ENCODE results near the gene PTPRT.

- TF ChIP-seq, protein P1, sequence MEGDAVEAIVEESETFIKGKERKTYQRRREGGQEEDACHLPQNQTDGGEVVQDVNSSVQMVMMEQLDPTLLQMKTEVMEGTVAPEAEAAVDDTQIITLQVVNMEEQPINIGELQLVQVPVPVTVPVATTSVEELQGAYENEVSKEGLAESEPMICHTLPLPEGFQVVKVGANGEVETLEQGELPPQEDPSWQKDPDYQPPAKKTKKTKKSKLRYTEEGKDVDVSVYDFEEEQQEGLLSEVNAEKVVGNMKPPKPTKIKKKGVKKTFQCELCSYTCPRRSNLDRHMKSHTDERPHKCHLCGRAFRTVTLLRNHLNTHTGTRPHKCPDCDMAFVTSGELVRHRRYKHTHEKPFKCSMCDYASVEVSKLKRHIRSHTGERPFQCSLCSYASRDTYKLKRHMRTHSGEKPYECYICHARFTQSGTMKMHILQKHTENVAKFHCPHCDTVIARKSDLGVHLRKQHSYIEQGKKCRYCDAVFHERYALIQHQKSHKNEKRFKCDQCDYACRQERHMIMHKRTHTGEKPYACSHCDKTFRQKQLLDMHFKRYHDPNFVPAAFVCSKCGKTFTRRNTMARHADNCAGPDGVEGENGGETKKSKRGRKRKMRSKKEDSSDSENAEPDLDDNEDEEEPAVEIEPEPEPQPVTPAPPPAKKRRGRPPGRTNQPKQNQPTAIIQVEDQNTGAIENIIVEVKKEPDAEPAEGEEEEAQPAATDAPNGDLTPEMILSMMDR (IDR thresholded peaks at IDR 0.05) = no peak
- no peak for TF ChIP-seq TCF7L2 (IDR thresholded peaks at IDR 0.05; ENCODE audit: low read depth, low read length)
- no peak for TF ChIP-seq POLR2AphosphoS5 (IDR thresholded peaks at IDR 0.05; ENCODE audit: low read depth, low read length)
Observed at GRCh38 chr20:42752620-42753019, 437.1 kb downstream of the PTPRT start.

All from Panc1 (cell line).